Measurements from ENCODE around the gene ARHGAP26. TPM values are rescaled to one million over a fixed set of nuclear protein-coding genes. Genes with fewer than 3 reads are reported as not detected.

The ARHGAP26 gene
- total and polyA plus RNA-seq, 2 experiments from 2014 or later: 9.5 to 16.8 TPM

DNA sequence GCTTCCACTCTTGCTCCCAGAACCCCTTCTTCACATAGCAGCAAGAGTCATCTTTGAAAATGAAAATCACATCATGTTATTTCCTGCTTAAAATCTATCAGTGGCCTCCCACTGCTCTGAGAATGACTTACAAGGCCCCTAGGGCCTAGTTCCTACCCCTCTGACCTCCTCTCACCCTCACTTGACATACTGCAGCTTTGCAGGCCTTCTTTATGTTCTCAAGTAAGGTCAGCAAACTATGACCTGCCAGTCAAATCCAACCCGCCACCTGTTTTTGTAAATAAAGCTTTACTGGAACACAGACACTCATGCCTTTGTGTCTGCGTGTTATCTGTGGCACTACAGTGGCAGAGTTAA is 447.6 kb downstream of the ARHGAP26 start:
- no peaks in the 10 kb centered on the region for H3K36me3 Mint-ChIP-seq (ENCODE audit: low read depth)
- no peaks in the 10 kb centered on the region for H3K27me3 ChIP-seq (ENCODE audit: insufficient read depth)
- no peaks in the 10 kb centered on the region for H3K79me2 ChIP-seq (replicated peaks; ENCODE audit: insufficient read depth)
- H3K27me3 Mint-ChIP-seq (ENCODE audit: insufficient read depth, low read depth, poor library complexity): peaks cover 6% of the 10 kb centered on the region
- TF ChIP-seq CREB1 (CRISPR knock-in tag; IDR thresholded peaks at IDR 0.05; ENCODE audit: low read depth) (no peak), STAT1 (IDR thresholded peaks at IDR 0.05; ENCODE audit: unreplicated experiment) (no peak), ZNF462 (CRISPR knock-in tag; IDR thresholded peaks at IDR 0.05) (no peak), EZH2phosphoT487 (IDR thresholded peaks at IDR 0.05; ENCODE audit: unreplicated experiment) (no peak), CTCF (conservative IDR thresholded peaks at IDR 0.05; ENCODE audit: low read depth in 2 of 2) (no peak), POLR2AphosphoS5 (IDR thresholded peaks at IDR 0.05; ENCODE audit: low read depth) (no peak), ETS1 (IDR thresholded peaks at IDR 0.05) (no peak), ZNF114 (CRISPR knock-in tag; IDR thresholded peaks at IDR 0.05) (no peak), REST (IDR thresholded peaks at IDR 0.05; ENCODE audit: unreplicated experiment) (no peak), JUNB (IDR thresholded peaks at IDR 0.05; ENCODE audit: unreplicated experiment) (no peak), ZNF331 (CRISPR knock-in tag; IDR thresholded peaks at IDR 0.05; ENCODE audit: low read depth) (no peak), NANOG (IDR thresholded peaks at IDR 0.05; ENCODE audit: borderline replicate concordance) (no peak), EZH2 (IDR thresholded peaks at IDR 0.05; ENCODE audit: low read depth, unreplicated experiment) (no peak)
- peaks cover 7% of the 10 kb centered on the region; the same call in 1 of the 2 replicates for H3K36me3 ChIP-seq (ENCODE audit: insufficient read depth)
- H3K27ac Mint-ChIP-seq: no peak overlapping the region
- no peak overlapping the region for H3K4me3 Mint-ChIP-seq
- no peaks in the 10 kb centered on the region for H3F3A ChIP-seq (replicated peaks; ENCODE audit: low read depth)
- no peaks in the 10 kb centered on the region for H3K9me2 ChIP-seq (ENCODE audit: insufficient read depth)
- no peak overlapping the region for H3K4me2 ChIP-seq
- no peaks in the 10 kb centered on the region; the same call in 1 of the 2 replicates for H4K20me1 ChIP-seq (replicated peaks; ENCODE audit: insufficient read depth)
- no peak overlapping the region for H3K4me3 ChIP-seq
- no peak for DNase-seq (ENCODE audit: low spot score)
- H3K9me3 Mint-ChIP-seq: no peaks in the 10 kb centered on the region
- ATAC-seq: no peak
- H3K4me1 Mint-ChIP-seq: peaks cover 18% of the 10 kb centered on the region
- H3K27ac ChIP-seq (ENCODE audit: low read depth): no peak overlapping the region
- H2AFZ ChIP-seq: no peak overlapping the region
- no peaks in the 10 kb centered on the region for H3K4me1 ChIP-seq (ENCODE audit: insufficient read depth)

Measured in GM23338 (cell line).